GM23338 (cell line): Measurements from ENCODE around the gene PTCD2.

Source experiments
- CTCF ChIP-seq, 2 experiments: fragments of 200-600 bp in 1 of 2; sonication (generic) in 1 of 2; conservative IDR thresholded peaks; 2 replicates each; pipeline versions ENCODE4 v1.5.1 to v1.6.1; 2016 to 2017; ENCODE audit warnings: antibody characterized with exemption in 2 of 2, low read depth in 2 of 2, mild to moderate bottlenecking in 2 of 2, moderate library complexity in 1 of 2
- EZH2 ChIP-seq: fragments of 200-600 bp; sonication (generic); IDR thresholded peaks from one replicate; pipeline ENCODE4 v1.8.0; 2017; ENCODE audit warnings: antibody characterized with exemption, mild to moderate bottlenecking, low read depth; ENCODE audit not compliant: unreplicated experiment

- TF ChIP-seq CTCF (conservative IDR thresholded peaks at IDR 0.05; ENCODE audit: low read depth in 2 of 2) (no peak), EZH2 (no peak)
Observed at GRCh38 chr5:72296256-72296655, 23.9 kb upstream of the PTCD2 start.
